GM19025 (cell line): ENCODE data around the gene GCA.

Experiments used
- ATAC-seq: cut with Tn5 transposase; IDR thresholded peaks from one replicate; pipeline ENCODE4 v1.9.1; 2021; ENCODE audit warnings: mild to moderate bottlenecking, low read depth, moderate library complexity; ENCODE audit not compliant: unreplicated experiment

Gene GCA

DNA sequence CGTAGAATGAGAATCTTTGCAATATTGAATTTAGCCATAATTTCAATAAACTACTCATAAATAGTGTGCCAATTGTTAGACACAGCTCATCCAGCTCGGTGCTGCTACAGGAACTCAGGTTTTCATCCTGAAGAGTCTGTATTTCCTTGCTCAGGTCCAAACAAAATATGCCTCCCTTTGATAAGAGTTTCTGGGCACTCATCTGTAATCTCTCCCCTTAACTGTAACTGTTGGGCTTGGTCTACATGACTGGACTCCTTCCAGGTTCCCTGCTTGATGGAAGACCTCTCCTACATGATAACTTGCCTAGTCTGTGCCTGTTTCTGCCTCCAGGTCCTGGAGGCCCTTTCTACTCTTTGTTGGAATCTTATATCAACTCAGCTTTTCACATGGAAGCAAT is 57.9 kb downstream of the GCA start:
- ATAC-seq = no peak

DNA sequence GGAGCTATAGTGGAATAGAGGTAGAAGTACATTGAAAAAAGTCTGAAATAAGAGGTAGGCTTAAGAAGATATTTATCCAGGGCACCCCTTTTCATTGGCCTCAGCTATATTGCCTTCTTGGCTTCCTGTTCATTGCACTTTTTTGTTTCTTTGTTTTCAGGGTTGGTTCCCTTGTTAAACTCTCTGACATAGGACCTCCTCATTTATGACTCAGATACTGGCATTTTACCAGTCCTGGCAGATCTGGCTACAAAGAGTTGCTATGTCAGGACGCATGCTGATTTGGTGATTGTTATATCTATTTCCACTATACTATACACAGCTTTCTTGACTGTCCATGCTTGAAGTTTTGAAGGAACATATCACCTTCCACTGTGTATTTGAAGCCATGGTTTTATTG is 60.0 kb downstream of the GCA start:
- no peak for ATAC-seq
